Measurements from ENCODE around the gene DMXL2.

The DMXL2 gene

DNA sequence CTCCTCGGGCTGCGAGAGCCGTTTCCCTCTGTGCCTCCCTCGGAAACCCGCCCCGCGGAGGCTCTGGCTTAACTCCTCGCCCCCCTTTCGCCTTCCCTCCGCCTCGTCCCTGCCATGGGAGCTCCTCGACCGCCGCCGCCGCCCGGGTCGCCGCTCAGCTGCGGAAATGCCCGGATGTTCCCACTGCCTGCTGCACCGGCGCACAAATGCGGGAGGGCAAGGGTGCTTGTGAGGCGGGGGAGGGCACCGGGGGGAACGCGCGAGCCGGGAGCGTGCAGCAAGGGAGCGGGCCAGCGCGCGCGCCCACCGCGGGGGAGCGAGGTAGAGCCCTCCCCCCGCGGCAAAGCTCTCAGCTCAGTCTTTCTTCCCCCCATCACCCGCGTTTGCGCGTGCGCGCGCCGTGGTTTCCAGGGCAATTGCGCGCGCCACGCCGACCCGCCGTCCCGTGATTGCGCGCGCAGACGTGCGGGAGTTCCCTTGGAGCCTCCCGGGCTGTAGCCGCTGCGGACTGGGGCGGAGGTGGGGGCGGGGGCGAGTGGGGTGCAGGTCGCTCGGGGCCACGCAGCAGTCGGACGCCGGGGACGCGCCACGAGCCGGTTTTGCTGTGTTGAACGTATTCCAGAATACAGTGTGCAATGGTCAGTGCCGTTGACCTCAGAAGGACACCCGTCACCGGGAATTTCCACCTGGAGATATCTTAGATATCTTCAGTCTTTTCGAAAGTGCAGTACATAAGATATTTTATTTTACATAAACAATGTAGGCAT is at the start of gene DMXL2:
Gene DMXL2, minus strand, starts transcription at position 168 of the 767 bp plus-strand sequence. CDS start 226 bp downstream, outside the sequence.
- Histone ChIP-seq H3K4me1 (ENCODE audit: low read length) (peaks cover 38% of the 10 kb centered on the region), H3K4me2 (ENCODE audit: low read length) (peak within 1 kb of the TSS; percentile 67), H3K4me3 (ENCODE audit: low read length) (peak within 1 kb of the TSS; percentile 86), H3K9me3 (ENCODE audit: insufficient read depth, low read length) (no peaks in the 10 kb centered on the region), H3K27ac (ENCODE audit: low read length) (peak within 1 kb of the TSS; percentile 20; the same call in 1 of the 2 replicates), H4K20me1 (ENCODE audit: insufficient read depth, low read length) (no peaks in the 10 kb centered on the region), H2AFZ (ENCODE audit: low read depth, low read length) (peak within 1 kb of the TSS; percentile 80), H3K79me2 (ENCODE audit: low read length) (no peaks in the 10 kb centered on the region), H3K36me3 (replicated peaks; ENCODE audit: low read depth, low read length) (no peaks in the 10 kb centered on the region), H3K9ac (ENCODE audit: low read length) (peak within 1 kb of the TSS; percentile 78), H3K27me3 (ENCODE audit: low read depth, low read length) (peaks cover 34% of the 10 kb centered on the region)
- TF ChIP-seq, protein P1, sequence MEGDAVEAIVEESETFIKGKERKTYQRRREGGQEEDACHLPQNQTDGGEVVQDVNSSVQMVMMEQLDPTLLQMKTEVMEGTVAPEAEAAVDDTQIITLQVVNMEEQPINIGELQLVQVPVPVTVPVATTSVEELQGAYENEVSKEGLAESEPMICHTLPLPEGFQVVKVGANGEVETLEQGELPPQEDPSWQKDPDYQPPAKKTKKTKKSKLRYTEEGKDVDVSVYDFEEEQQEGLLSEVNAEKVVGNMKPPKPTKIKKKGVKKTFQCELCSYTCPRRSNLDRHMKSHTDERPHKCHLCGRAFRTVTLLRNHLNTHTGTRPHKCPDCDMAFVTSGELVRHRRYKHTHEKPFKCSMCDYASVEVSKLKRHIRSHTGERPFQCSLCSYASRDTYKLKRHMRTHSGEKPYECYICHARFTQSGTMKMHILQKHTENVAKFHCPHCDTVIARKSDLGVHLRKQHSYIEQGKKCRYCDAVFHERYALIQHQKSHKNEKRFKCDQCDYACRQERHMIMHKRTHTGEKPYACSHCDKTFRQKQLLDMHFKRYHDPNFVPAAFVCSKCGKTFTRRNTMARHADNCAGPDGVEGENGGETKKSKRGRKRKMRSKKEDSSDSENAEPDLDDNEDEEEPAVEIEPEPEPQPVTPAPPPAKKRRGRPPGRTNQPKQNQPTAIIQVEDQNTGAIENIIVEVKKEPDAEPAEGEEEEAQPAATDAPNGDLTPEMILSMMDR (IDR thresholded peaks at IDR 0.05; ENCODE audit: low read depth, low read length) = no peak
- no peak for TF ChIP-seq EZH2phosphoT487 (IDR thresholded peaks at IDR 0.05; ENCODE audit: low read depth)

GRCh38 chr15:51672155-51672687 is 49.6 kb upstream of the DMXL2 start:
- Histone ChIP-seq H3K4me2 (ENCODE audit: low read length) (no peak overlapping the region), H3K27me3 (ENCODE audit: low read depth, low read length) (no peaks in the 10 kb centered on the region), H3K27ac (ENCODE audit: low read length) (no peak overlapping the region)

GRCh38 chr15:51669381-51669780 is 46.8 kb upstream of the DMXL2 start:
- H3K4me3 ChIP-seq (ENCODE audit: low read length) = no peak overlapping the region
- H3K4me1 ChIP-seq (ENCODE audit: low read length) = peaks cover 7% of the 10 kb centered on the region
- no peaks in the 10 kb centered on the region for H3K79me2 ChIP-seq (ENCODE audit: low read length)
- no peaks in the 10 kb centered on the region for H3K36me3 ChIP-seq (replicated peaks; ENCODE audit: low read depth, low read length)
- no peaks in the 10 kb centered on the region for H3K9me3 ChIP-seq (ENCODE audit: insufficient read depth, low read length)
- no peak for TF ChIP-seq EZH2phosphoT487 (IDR thresholded peaks at IDR 0.05; ENCODE audit: low read depth)
- TF ChIP-seq, protein P1 (IDR thresholded peaks at IDR 0.05; ENCODE audit: low read depth, low read length) = no peak
- no peak overlapping the region for H2AFZ ChIP-seq (ENCODE audit: low read depth, low read length)
- no peak overlapping the region for H3K27ac ChIP-seq (ENCODE audit: low read length)
- H3K4me2 ChIP-seq (ENCODE audit: low read length) = no peak overlapping the region
- H4K20me1 ChIP-seq (ENCODE audit: insufficient read depth, low read length) = no peaks in the 10 kb centered on the region
- H3K27me3 ChIP-seq (ENCODE audit: low read depth, low read length) = no peaks in the 10 kb centered on the region
- no peak overlapping the region for H3K9ac ChIP-seq (ENCODE audit: low read length)

More at GRCh38 chr15:51672155-51672687, 49.6 kb upstream of the DMXL2 start:
- no peaks in the 10 kb centered on the region for H4K20me1 ChIP-seq (ENCODE audit: insufficient read depth, low read length)
- H3K79me2 ChIP-seq (ENCODE audit: low read length) = no peaks in the 10 kb centered on the region
- TF ChIP-seq, protein P1 (IDR thresholded peaks at IDR 0.05; ENCODE audit: low read depth, low read length) = no peak
- H3K9ac ChIP-seq (ENCODE audit: low read length) = no peak overlapping the region
- H3K36me3 ChIP-seq (replicated peaks; ENCODE audit: low read depth, low read length) = no peaks in the 10 kb centered on the region
- no peak overlapping the region for H2AFZ ChIP-seq (ENCODE audit: low read depth, low read length)
- H3K4me3 ChIP-seq (ENCODE audit: low read length) = no peak overlapping the region
- H3K4me1 ChIP-seq (ENCODE audit: low read length) = peaks cover 7% of the 10 kb centered on the region
- no peaks in the 10 kb centered on the region for H3K9me3 ChIP-seq (ENCODE audit: insufficient read depth, low read length)

DNA sequence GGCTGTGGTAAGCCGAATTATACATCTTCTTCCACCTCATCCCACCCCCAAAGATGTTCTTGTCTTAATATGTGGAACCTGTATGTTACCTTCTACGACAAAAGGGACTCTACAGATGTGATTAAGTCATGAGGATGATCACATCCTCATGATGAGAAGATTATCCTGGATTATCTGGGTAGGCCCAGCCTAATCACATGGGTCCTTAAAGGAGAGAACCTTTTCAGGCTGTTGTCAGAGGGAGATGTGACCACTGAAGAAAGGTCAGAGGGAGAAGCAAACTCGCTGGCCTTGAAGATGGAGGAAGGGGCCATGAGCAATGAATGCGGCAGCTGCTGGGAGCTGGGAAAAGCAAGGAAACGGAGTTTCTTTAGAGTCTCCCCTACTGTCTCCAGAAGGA is 45.9 kb upstream of the DMXL2 start:
- Histone ChIP-seq H3K4me1 (ENCODE audit: low read length) (peaks cover 7% of the 10 kb centered on the region), H3K27me3 (ENCODE audit: low read depth, low read length) (no peaks in the 10 kb centered on the region), H3K4me3 (ENCODE audit: low read length) (no peak overlapping the region), H2AFZ (ENCODE audit: low read depth, low read length) (no peak overlapping the region), H3K9ac (ENCODE audit: low read length) (no peak overlapping the region), H3K36me3 (replicated peaks; ENCODE audit: low read depth, low read length) (no peaks in the 10 kb centered on the region), H3K27ac (ENCODE audit: low read length) (no peak overlapping the region), H3K9me3 (ENCODE audit: insufficient read depth, low read length) (no peaks in the 10 kb centered on the region), H3K79me2 (ENCODE audit: low read length) (no peaks in the 10 kb centered on the region), H3K4me2 (ENCODE audit: low read length) (no peak overlapping the region), H4K20me1 (ENCODE audit: insufficient read depth, low read length) (no peaks in the 10 kb centered on the region)
- TF ChIP-seq, protein P1 (IDR thresholded peaks at IDR 0.05; ENCODE audit: low read depth, low read length) = no peak
- no peak for TF ChIP-seq EZH2phosphoT487 (IDR thresholded peaks at IDR 0.05; ENCODE audit: low read depth)
